ENCODE data around the gene CABP5.

DNA sequence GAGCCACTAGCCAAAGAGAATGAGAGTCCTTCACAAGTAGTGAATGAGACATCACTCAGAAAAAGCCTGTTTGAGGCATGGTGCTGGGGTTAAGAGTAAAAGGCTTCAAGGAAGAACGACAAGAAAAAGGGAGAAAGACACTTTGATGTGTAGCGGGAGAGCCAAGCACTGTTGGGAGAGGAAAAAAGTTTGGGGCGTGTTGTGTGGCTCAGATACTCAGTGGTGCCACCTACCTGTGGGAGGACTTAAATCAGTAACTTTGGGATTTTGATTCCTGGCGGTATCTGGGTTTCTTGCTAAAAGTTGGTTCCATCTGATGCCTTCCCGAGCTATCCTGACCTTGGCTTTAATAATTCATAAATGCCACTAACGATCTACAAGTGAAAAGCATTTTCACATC lies 37.1 kb downstream of the CABP5 start:
- TF ChIP-seq CTCF (conservative IDR thresholded peaks at IDR 0.05 in 1 of 2, IDR thresholded peaks at IDR 0.05 in 1 of 2; ENCODE audit: extremely low read depth in 1 of 2, insufficient read depth in 1 of 2, low read depth in 1 of 2, low read length in 2 of 2): peak; percentile 7 to 14
- no peak for TF ChIP-seq EZH2 (IDR thresholded peaks at IDR 0.05; ENCODE audit: borderline replicate concordance, low read length)

Data from mammary epithelial cell (primary cell).